ENCODE measurements around the gene MPZ. TPM values are rescaled to one million over a fixed set of nuclear protein-coding genes. Genes with fewer than 3 reads are reported as not detected.
"Not testable (repeated sequence)": the region's sequence is repeated elsewhere in the genome, so short reads cannot be mapped to it uniquely, and the experiment has no call there.

The MPZ gene
- total RNA-seq, 2 experiments from 2014 or later: 4.6 to 5.3 TPM

DNA sequence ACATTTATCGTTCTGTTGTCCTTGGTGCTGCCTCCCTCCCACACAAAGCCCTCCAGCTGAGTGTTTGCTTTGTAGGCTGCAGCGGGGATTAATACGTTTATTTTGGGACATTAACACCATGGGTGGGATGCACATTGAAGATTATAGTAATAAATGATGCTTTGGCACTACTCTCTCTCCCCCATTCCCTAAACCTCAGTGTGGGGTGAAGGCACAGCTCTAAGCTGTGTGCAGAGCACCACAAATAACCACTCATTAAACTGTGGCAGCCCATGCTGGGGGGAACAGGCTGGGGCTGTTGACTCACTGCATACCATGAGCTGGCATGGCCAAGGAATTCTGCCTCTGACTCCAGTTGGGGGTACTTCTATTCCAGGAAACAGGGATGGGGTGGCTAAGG lies 43.6 kb downstream of the MPZ start:
- H3K9me3 Mint-ChIP-seq (ENCODE audit: low read depth): no peaks in the 10 kb centered on the region
- no peaks in the 10 kb centered on the region for H3K36me3 Mint-ChIP-seq (ENCODE audit: low read depth)
- ChIA-PET POLR2A (no interaction called here), CTCF (interaction anchor here (0.8 to 1.2 kb wide), 2 partner anchors 14 to 41 kb away, joined by 4 to 5 read pairs; partner anchors contain the start of gene TOMM40L)
- no peak for ATAC-seq
- H3K4me3 Mint-ChIP-seq: no peak overlapping the region
- intact Hi-C loops (cut with DNase I, micrococcal nuclease): no loop called here
- H3K4me1 Mint-ChIP-seq: no peaks in the 10 kb centered on the region
- no peak overlapping the region for H3K27ac Mint-ChIP-seq
- no peak for DNase-seq
- peaks cover 14% of the 10 kb centered on the region for H3K27me3 Mint-ChIP-seq

DNA sequence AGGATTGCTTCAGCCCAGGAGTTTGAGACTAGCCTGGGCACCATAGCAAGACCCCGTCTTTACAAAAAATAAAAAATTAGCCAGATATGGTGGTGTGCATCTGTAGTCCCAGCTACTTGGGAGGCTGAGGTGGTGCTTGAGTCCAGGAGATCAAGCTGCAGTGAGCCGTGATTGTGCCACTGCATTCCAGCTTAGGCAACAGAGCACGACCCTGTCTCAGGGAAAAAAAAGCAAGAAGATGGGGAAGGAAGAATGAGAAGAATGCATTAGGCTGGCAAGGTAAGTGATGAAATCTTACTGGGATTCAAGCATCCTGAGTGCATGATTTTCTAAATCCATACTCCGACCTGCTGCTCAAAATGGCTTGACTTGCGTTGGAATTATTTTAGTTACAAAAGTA lies 44.5 kb downstream of the MPZ start:
- intact Hi-C loops (cut with DNase I, micrococcal nuclease): no loop called here
- ATAC-seq (no peak), DNase-seq (no peak)
- no peaks in the 10 kb centered on the region for H3K36me3 Mint-ChIP-seq (ENCODE audit: low read depth)
- no peak overlapping the region for H3K4me3 Mint-ChIP-seq
- H3K9me3 Mint-ChIP-seq (ENCODE audit: low read depth): no peaks in the 10 kb centered on the region
- H3K4me1 Mint-ChIP-seq: no peaks in the 10 kb centered on the region
- CTCF ChIA-PET: interaction anchor here (0.7 kb wide), 1 partner anchor 26 kb away, joined by 3 read pairs; no protein-coding TSS in a partner anchor
- POLR2A ChIA-PET: no interaction called here
- peaks cover 20% of the 10 kb centered on the region for H3K27me3 Mint-ChIP-seq
- H3K27ac Mint-ChIP-seq: no peak overlapping the region

DNA sequence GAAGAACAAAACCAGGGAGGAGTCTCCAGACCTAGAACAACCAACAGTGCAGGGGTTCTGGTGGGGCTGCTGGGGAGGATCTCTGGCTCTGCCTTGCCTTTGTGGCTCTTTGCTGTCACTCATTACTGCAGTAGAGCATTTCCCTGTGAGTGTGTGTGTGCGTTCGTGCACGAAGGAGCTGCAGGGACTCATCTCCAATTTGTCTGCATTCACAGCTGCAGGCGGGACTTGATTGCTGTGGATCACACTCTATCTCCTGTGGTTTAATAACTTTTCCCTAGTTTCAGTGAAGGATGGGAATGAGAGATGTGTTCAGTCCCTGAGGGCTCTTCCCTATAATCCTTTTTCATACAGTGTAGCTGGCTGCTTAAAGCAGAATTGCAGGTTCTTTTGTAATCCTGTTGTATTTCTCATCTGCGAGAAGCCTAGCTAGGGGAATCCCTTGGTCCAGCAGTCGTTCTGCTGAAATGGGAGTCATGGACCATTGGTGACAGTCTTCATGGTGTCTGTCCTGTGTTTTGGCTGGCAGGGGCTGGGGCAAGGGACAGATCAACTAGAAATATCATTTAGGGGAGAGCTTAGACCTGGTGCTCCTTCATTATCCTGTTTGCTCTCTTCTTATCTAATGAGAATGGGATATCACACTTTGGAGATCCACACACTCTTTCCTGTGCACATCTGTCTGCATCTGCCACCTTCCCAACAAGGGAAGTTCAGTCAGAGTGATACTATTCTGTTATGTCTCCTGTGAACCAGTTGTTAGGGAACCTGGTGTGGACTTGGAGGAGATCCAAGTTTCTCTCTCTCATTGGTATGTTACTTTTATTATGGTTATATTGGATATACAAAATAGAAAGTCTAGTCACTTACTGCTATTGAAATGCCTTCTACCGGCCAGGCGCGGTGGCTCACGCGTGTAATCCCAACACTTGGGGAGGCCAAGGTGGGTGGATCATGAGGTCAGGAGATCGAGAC lies 48.2 kb downstream of the MPZ start:
- DNase-seq: no peak
- Mint-ChIP-seq H3K4me1 (peaks cover 8% of the 10 kb centered on the region), H3K27ac (no peak overlapping the region), H3K36me3 (ENCODE audit: low read depth) (peaks cover 14% of the 10 kb centered on the region), H3K4me3 (no peak overlapping the region), H3K9me3 (ENCODE audit: low read depth) (peaks cover 17% of the 10 kb centered on the region), H3K27me3 (peaks cover 49% of the 10 kb centered on the region)
- intact Hi-C loops (cut with DNase I, micrococcal nuclease): no loop called here
- ATAC-seq: no peak
- POLR2A ChIA-PET: no interaction called here
- CTCF ChIA-PET: interaction anchor here (0.9 kb wide), 1 partner anchor 11 kb away, joined by 5 read pairs; no protein-coding TSS in a partner anchor

DNA sequence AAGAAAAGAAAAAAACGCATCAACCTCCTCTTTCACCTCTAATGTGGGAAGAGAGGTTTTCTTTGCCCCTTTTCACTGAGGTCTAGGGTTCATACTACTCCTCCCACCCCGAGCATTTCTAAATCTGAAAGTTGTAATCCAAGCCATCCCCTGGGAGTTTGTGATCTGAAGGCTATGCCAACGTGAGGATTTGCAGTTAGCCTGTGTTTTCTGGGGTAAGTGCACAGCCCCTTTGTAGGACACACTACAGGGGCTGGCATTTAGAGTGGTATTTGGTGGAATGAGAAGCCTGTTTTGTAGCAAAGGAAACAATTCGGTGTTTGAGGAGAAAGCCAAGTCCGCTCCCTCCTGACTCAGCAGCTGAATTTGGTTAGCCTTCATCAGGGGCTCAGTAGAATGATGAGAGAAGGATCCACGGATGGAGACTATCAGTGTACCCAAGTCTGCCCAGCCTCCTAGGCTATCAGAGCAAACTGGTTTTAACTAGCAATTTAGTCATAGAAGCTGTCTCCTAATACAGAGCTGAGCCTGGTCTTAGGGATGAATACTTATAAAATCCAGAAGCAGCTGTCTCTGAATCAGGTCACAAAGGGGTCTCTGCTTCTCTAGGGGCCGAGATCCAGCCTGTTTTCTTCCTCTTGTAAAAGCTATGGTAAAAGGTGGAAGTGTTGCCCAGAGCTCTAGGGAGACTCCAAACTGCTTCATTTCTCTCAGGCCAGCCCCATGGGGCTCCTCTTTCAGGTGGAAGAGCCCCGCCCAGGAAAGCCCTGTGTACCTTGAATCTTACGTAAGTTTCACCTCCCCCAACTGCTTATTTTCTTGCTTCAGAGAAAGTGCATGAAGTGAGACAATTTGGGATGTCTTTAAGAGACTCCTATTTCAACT lies 49.1 kb downstream of the MPZ start:
- Mint-ChIP-seq H3K9me3 (ENCODE audit: low read depth) (peaks cover 19% of the 10 kb centered on the region), H3K27me3 (peaks cover 54% of the 10 kb centered on the region), H3K27ac (no peak overlapping the region), H3K4me1 (peaks cover 8% of the 10 kb centered on the region), H3K36me3 (ENCODE audit: low read depth) (peaks cover 14% of the 10 kb centered on the region), H3K4me3 (no peak overlapping the region)
- no peak for ATAC-seq
- ChIA-PET POLR2A (no interaction called here), CTCF (interaction anchor here (0.6 to 1.7 kb wide), 5 partner anchors 11 to 121 kb away, joined by 3 to 5 read pairs (median 3); no protein-coding TSS in a partner anchor)
- intact Hi-C loops (cut with DNase I, micrococcal nuclease): no loop called here
- no peak for DNase-seq

DNA sequence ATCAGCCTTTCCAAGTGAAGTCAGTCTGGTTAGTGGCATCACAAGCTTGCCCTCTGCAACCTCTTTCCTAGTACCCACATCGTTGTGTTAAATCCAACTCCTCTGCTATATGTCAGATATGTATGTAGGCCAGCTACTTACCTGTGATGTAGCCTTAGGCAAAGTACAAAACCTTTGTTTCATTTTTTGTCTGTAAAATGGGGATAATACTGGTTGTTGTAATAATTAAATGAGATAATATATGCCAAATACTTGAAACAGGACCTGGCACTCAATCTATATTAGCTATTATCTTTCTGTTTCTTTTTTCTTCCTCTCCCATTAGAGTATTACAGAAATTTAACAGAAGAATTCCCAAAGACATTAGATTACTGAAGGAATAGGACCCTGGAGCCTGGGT lies 50.0 kb downstream of the MPZ start:
- Mint-ChIP-seq H3K4me1 (peaks cover 8% of the 10 kb centered on the region), H3K36me3 (ENCODE audit: low read depth) (peaks cover 14% of the 10 kb centered on the region), H3K9me3 (ENCODE audit: low read depth) (peaks cover 19% of the 10 kb centered on the region), H3K27me3 (peaks cover 56% of the 10 kb centered on the region), H3K4me3 (no peak overlapping the region), H3K27ac (no peak overlapping the region)
- intact Hi-C loops (cut with DNase I, micrococcal nuclease): no loop called here
- DNase-seq (no peak), ATAC-seq (no peak)
- ChIA-PET POLR2A (no interaction called here), CTCF (interaction anchor here (0.6 to 1.7 kb wide), 5 partner anchors 30 to 122 kb away, joined by 3 to 4 read pairs (median 3); no protein-coding TSS in a partner anchor)

DNA sequence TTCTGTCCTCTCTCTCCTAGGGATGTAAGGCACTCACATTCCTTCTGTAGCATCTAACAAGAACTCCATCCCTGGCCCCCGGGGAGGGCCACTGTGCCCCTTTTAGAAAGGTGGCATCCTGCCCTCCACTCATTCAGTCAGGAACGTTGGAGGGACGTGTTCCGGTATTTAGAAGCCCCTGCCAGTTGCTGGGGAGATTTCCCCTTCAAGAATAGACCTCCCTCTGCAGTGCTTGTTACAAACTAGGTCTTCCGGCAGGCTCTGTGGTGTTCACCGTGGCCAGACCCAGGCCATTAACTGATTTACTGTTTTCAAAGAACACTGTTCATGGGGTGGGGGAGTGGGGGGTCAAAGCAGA lies 50.4 kb downstream of the MPZ start:
- Mint-ChIP-seq H3K4me3 (peak overlapping the region; percentile 56), H3K9me3 (ENCODE audit: low read depth) (peaks cover 19% of the 10 kb centered on the region), H3K27ac (no peak overlapping the region), H3K36me3 (ENCODE audit: low read depth) (peaks cover 14% of the 10 kb centered on the region), H3K4me1 (peaks cover 8% of the 10 kb centered on the region), H3K27me3 (peaks cover 56% of the 10 kb centered on the region)
- ChIA-PET CTCF (interaction anchor here (0.6 to 1.7 kb wide), 3 partner anchors 31 to 122 kb away, joined by 3 to 4 read pairs (median 3); no protein-coding TSS in a partner anchor), POLR2A (no interaction called here)
- intact Hi-C loops (cut with DNase I, micrococcal nuclease): no loop called here
- ATAC-seq (no peak), DNase-seq (no peak)

DNA sequence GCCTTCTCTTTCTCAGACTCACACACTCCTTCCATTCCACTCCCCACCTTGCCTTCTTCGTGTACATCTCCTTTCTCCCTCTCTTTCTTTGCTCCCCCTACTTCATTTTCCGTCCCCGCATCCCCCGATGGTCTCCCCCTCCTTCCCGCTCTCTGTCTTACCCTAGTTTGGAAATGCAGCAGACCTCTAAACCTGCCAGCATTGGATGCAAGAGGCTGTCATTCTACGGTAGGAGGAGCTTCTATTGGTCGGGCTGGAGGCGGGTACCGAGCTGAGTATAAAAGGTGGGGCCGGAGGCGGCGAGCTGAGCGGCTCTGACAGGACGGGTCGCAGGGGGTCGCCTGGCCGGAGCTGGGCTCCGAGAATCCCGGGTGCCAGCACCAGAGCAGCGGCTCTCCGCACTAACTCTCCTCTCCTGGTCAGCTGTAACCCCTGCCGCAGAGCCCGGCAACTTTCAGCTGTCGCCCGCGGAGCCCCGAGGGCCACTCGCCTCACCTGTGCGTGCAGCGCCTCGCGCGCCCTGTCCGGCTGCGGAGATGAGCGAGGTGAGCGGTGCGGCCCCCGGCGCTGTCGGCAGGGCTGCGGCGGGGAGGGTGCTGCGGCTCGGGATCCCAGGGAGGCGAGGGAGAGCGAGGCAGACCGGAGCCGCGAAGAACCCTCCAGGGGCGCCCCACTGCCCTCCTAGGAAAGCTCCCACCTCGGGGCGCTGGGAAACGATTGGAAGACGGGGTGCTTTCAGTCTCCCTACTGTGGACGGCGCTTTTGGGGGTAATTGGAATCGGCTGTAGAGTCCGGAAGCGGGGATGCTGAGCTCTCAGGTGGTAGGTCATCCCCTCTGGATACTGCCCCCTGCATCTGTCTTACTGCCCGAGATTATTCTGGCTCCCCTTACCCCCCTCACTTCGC lies 51.1 kb downstream of the MPZ start, which contains the start of gene PCP4L1:
Gene PCP4L1 (plus strand): TSS at position 307 of the 906 bp plus-strand sequence. CDS start 230 bp downstream, at position 537.
- CTCF ChIA-PET: interaction anchor here (0.6 to 1.3 kb wide), 6 partner anchors 9 to 43 kb away, joined by 3 to 9 read pairs (median 4); no protein-coding TSS in a partner anchor
- Mint-ChIP-seq H3K27ac (no peak within 1 kb of the TSS), H3K36me3 (ENCODE audit: low read depth) (peaks cover 14% of the 10 kb centered on the region), H3K4me3 (peak within 1 kb of the TSS; percentile 56), H3K27me3 (peaks cover 56% of the 10 kb centered on the region), H3K4me1 (peaks cover 8% of the 10 kb centered on the region), H3K9me3 (ENCODE audit: low read depth) (peaks cover 19% of the 10 kb centered on the region)
- POLR2A ChIA-PET: no interaction called here
- ATAC-seq (peak; percentile 96), DNase-seq (peak; percentile 70)
- intact Hi-C loops (cut with DNase I, micrococcal nuclease): no loop called here

DNA sequence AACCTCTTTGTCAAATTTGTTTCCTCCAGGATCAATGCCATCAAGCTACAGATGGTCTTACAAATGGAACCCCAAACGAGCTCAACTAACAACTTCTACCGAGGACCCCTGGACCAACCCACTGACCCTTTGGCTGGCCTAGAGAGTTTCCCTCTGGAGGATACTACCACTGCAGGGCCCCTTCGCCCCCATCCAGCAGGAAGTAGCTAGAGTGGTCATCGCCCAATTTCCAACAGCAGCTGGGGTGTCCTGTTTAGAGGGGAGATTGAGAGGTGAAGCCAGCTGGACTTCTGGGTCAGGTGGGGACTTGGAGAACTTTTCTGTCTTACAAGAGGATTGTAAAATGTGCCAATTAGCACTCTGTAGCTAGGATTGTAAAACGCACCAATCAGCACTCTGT lies 52.7 kb downstream of the MPZ start:
- H3K36me3 Mint-ChIP-seq (ENCODE audit: low read depth): peaks cover 14% of the 10 kb centered on the region
- DNase-seq: peak; percentile 35
- H3K9me3 Mint-ChIP-seq (ENCODE audit: low read depth): peaks cover 19% of the 10 kb centered on the region
- ChIA-PET POLR2A (interaction anchor here (0.6 kb wide), 1 partner anchor 128 kb away, joined by 6 read pairs; no protein-coding TSS in a partner anchor), CTCF (interaction anchor here (0.7 to 1.3 kb wide), 2 partner anchors 9 to 31 kb away, joined by 4 to 6 read pairs; partner anchors contain the start of gene TOMM40L)
- H3K4me1 Mint-ChIP-seq; intact Hi-C loops (cut with DNase I, micrococcal nuclease); H3K4me3 Mint-ChIP-seq; H3K27ac Mint-ChIP-seq; ATAC-seq: not testable (repeated sequence)
- peaks cover 52% of the 10 kb centered on the region for H3K27me3 Mint-ChIP-seq

DNA sequence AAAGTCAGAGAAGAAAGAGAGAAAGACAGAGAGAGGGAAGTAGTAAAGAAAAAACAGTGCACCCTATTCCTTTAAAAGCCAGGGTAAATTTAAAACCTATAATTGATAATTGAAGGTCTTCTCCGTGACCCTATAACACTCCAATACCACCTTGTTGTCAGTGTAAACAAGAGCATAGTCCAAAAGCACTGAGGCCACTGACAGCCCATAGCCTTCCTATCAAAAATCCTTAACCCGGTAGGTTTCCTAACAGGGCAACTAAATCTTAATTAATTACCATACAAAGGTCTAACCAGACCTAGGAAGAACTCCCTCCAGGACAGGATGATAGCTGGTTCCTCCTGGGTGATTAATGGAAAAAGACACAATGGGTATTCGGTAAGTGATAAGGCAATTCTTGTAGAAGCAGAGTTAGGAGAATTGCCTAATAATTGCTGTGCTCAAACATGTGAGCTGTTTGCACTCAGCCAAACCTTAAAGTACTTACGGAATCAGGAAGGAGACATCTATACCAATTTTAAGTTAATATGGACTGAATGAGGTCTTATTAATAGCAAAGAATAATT lies 53.7 kb downstream of the MPZ start:
- ATAC-seq, DNase-seq, H3K4me1 Mint-ChIP-seq, CTCF ChIA-PET, H3K27ac Mint-ChIP-seq, POLR2A ChIA-PET, H3K4me3 Mint-ChIP-seq: not testable (repeated sequence)
- Mint-ChIP-seq H3K27me3 (peaks cover 42% of the 10 kb centered on the region), H3K9me3 (ENCODE audit: low read depth) (peaks cover 19% of the 10 kb centered on the region), H3K36me3 (ENCODE audit: low read depth) (peaks cover 14% of the 10 kb centered on the region)
- intact Hi-C loops (cut with DNase I, micrococcal nuclease): loop anchor here in 1 of 2 experiments (2.0 kb wide), 1 partner anchor 13 kb away; no protein-coding TSS in a partner anchor

DNA sequence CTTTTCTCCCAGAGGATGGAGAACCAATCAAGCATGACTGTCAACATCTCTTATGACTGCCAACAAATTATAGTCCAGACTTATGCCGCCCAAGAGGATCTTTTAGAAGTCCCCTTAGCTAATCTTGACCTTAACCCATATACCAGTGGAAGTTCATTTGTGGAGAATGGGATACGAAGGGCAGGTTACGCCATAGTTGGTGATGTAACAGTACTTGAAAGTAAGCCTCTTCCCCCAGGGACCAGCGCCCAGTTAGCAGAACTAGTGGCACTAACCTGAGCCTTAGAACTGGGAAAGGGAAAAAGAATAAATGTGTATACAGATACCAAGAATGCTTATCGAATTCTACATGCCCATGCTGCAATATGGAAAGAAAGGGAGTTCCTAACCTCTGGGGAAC lies 54.5 kb downstream of the MPZ start:
- POLR2A ChIA-PET, ATAC-seq, H3K4me1 Mint-ChIP-seq, H3K4me3 Mint-ChIP-seq, DNase-seq, H3K27ac Mint-ChIP-seq: not testable (repeated sequence)
- CTCF ChIA-PET: interaction anchor here (0.6 kb wide), 1 partner anchor 16 kb away, joined by 4 read pairs; no protein-coding TSS in a partner anchor
- Mint-ChIP-seq H3K27me3 (peaks cover 38% of the 10 kb centered on the region), H3K9me3 (ENCODE audit: low read depth) (peaks cover 19% of the 10 kb centered on the region), H3K36me3 (ENCODE audit: low read depth) (peaks cover 14% of the 10 kb centered on the region)
- intact Hi-C loops (cut with DNase I, micrococcal nuclease): loop anchor here in 1 of 2 experiments (2.0 kb wide), 1 partner anchor 13 kb away; no protein-coding TSS in a partner anchor

All from activated CD4-positive, alpha-beta T cell treated with anti-CD3 and anti-CD28 coated beads for 36 hours (primary cell).